NCI-H2196 (cell line): ENCODE measurements around the gene CYP2R1.

Experiments
- DNase-seq: peaks from one replicate; lab custom pipeline; 2025; ENCODE audit not compliant: unreplicated experiment; lab: John Stamatoyannopoulos, UW

CYP2R1 gene

GRCh38 chr11:14892036-14892556 lies at the start of gene CYP2R1:
Gene CYP2R1 (minus strand): TSS chr11:14892231. CDS start chr11:14892205, 26 bp downstream.
- DNase-seq, result peak; percentile 97

- no peak for DNase-seq
Measured at GRCh38 chr11:14938936-14939335, 46.9 kb upstream of the CYP2R1 start.

- DNase-seq, result no peak
Measured at GRCh38 chr11:14934641-14935351, 42.8 kb upstream of the CYP2R1 start.

- DNase-seq, result no peak
Measured at GRCh38 chr11:14932447-14932846, 40.4 kb upstream of the CYP2R1 start.

- no peak for DNase-seq
Measured at GRCh38 chr11:14930369-14930768, 38.3 kb upstream of the CYP2R1 start.

GRCh38 chr11:14927146-14927545 lies 35.1 kb upstream of the CYP2R1 start:
- DNase-seq, result no peak

GRCh38 chr11:14924318-14924717 lies 32.3 kb upstream of the CYP2R1 start:
- DNase-seq, result no peak

- no peak for DNase-seq
Measured at GRCh38 chr11:14916403-14916802, 24.4 kb upstream of the CYP2R1 start.

GRCh38 chr11:14914536-14914935 lies 22.5 kb upstream of the CYP2R1 start:
- no peak for DNase-seq

GRCh38 chr11:14908214-14908880 lies 16.3 kb upstream of the CYP2R1 start:
- DNase-seq, result peak; percentile 75

GRCh38 chr11:14907411-14908213 lies 15.6 kb upstream of the CYP2R1 start:
- peak; percentile 82 for DNase-seq

GRCh38 chr11:14906993-14907392 lies 15.0 kb upstream of the CYP2R1 start:
- no peak for DNase-seq

- no peak for DNase-seq
Measured at GRCh38 chr11:14906578-14906977, 14.5 kb upstream of the CYP2R1 start.

- no peak for DNase-seq
Measured at GRCh38 chr11:14905104-14906033, 13.3 kb upstream of the CYP2R1 start.

GRCh38 chr11:14904745-14905103 lies 12.7 kb upstream of the CYP2R1 start:
- DNase-seq, result no peak

- no peak for DNase-seq
Measured at GRCh38 chr11:14902650-14903350, 10.8 kb upstream of the CYP2R1 start.

GRCh38 chr11:14898906-14899305 lies 6.9 kb upstream of the CYP2R1 start:
- DNase-seq, result no peak

GRCh38 chr11:14898355-14898754 lies 6.3 kb upstream of the CYP2R1 start:
- no peak for DNase-seq

- DNase-seq, result no peak
Measured at GRCh38 chr11:14894657-14895598, 2.9 kb upstream of the CYP2R1 start.
